Transverse colon (tissue), 4 donors: ENCODE measurements around the gene LMOD1.

Source experiments
- CTCF ChIP-seq, 5 experiments: fragments of 200-600 bp in 3 of 5; fragments of 450-650 bp in 2 of 5; sonication (generic) in 3 of 5; IDR thresholded peaks; 1 replicate in 2 of 5; 2 replicates in 3 of 5; pipeline ENCODE4 v1.5.1; 2016 to 2017; ENCODE audit warnings: antibody characterized with exemption in 5 of 5, inconsistent platforms in 3 of 5, mild to moderate bottlenecking in 2 of 5, moderate library complexity in 1 of 5
- POLR2A ChIP-seq: fragments of 450-650 bp; IDR thresholded peaks from one replicate; pipeline ENCODE4 v1.6.1; 2016; ENCODE audit warnings: antibody characterized with exemption, mild to moderate bottlenecking, moderate library complexity
- POLR2AphosphoS5 ChIP-seq, 3 donors: sonication (generic); formaldehyde crosslinking; IDR thresholded peaks; one replicate each; pipeline ENCODE4 v1.6.1; 2016; ENCODE audit warnings: antibody characterized with exemption in 3 of 3

GRCh38 chr1:201916649-201917249 lies 29.6 kb downstream of the LMOD1 start:
- TF ChIP-seq CTCF (IDR thresholded peaks at IDR 0.05) (no peak), POLR2A (no peak), POLR2AphosphoS5 (IDR thresholded peaks at IDR 0.05) (peak; percentile 45 to 81 (median 68))
